Rectal smooth muscle tissue (tissue), 1 donor: ENCODE results near the gene POU2F2.

Experiments used
- H3K27ac ChIP-seq: one replicate; pipeline ENCODE4 v1.7.0; 2013; ENCODE audit warnings: low read depth, low read length, inconsistent platforms
- H3K27me3 ChIP-seq: one replicate; pipeline ENCODE4 v1.7.0; 2013; ENCODE audit warnings: low read length; ENCODE audit not compliant: control insufficient read depth, insufficient read depth
- H3K36me3 ChIP-seq: one replicate; pipeline ENCODE4 v1.7.0; 2013; ENCODE audit warnings: low read length; ENCODE audit not compliant: control insufficient read depth, insufficient read depth
- H3K4me1 ChIP-seq: one replicate; pipeline ENCODE4 v1.7.0; 2013; ENCODE audit warnings: low read length; ENCODE audit not compliant: control insufficient read depth, insufficient read depth
- H3K4me3 ChIP-seq: one replicate; pipeline ENCODE4 v1.7.0; 2013; ENCODE audit warnings: low read length
- H3K9ac ChIP-seq: one replicate; pipeline ENCODE4 v1.7.0; 2013; ENCODE audit warnings: low read length

Gene POU2F2

GRCh38 chr19:42131149-42132029 lies 857 bp downstream of the POU2F2 start:
- Histone ChIP-seq H3K4me1 (no peaks in the 10 kb centered on the region), H3K9ac (peak overlapping the region; percentile 1), H3K27me3 (peaks cover 16% of the 10 kb centered on the region), H3K4me3 (peak overlapping the region; percentile 61), H3K36me3 (no peaks in the 10 kb centered on the region), H3K27ac (no peak overlapping the region)

GRCh38 chr19:42130254-42130573 lies 2.0 kb downstream of the POU2F2 start:
- Histone ChIP-seq H3K36me3 (no peaks in the 10 kb centered on the region), H3K4me1 (no peaks in the 10 kb centered on the region), H3K27me3 (peaks cover 16% of the 10 kb centered on the region), H3K9ac (peak overlapping the region; percentile 1), H3K4me3 (peak overlapping the region; percentile 29), H3K27ac (no peak overlapping the region)

GRCh38 chr19:42129399-42130253 lies 2.6 kb downstream of the POU2F2 start:
- Histone ChIP-seq H3K36me3 (no peaks in the 10 kb centered on the region), H3K4me1 (no peaks in the 10 kb centered on the region), H3K27ac (no peak overlapping the region), H3K27me3 (peaks cover 13% of the 10 kb centered on the region), H3K9ac (peak overlapping the region; percentile 1), H3K4me3 (peak overlapping the region; percentile 29)

GRCh38 chr19:42126574-42126973 lies 5.7 kb downstream of the POU2F2 start:
- Histone ChIP-seq H3K36me3 (no peaks in the 10 kb centered on the region), H3K27me3 (peaks cover 10% of the 10 kb centered on the region), H3K27ac (no peak overlapping the region), H3K9ac (no peak overlapping the region), H3K4me1 (no peaks in the 10 kb centered on the region), H3K4me3 (no peak overlapping the region)

- Histone ChIP-seq H3K9ac (no peak overlapping the region), H3K4me3 (no peak overlapping the region), H3K27ac (no peak overlapping the region), H3K27me3 (peaks cover 6% of the 10 kb centered on the region), H3K36me3 (no peaks in the 10 kb centered on the region), H3K4me1 (no peaks in the 10 kb centered on the region)
These were observed 6.7 kb downstream of the POU2F2 start for GRCh38 chr19:42125536-42125935.

GRCh38 chr19:42124386-42124901 lies 7.8 kb downstream of the POU2F2 start:
- no peaks in the 10 kb centered on the region for H3K36me3 ChIP-seq
- no peak overlapping the region for H3K4me3 ChIP-seq
- H3K27me3 ChIP-seq = peaks cover 4% of the 10 kb centered on the region
- H3K9ac ChIP-seq = no peak overlapping the region
- no peaks in the 10 kb centered on the region for H3K4me1 ChIP-seq
- H3K27ac ChIP-seq = no peak overlapping the region

GRCh38 chr19:42123765-42124164 lies 8.5 kb downstream of the POU2F2 start:
- no peak overlapping the region for H3K4me3 ChIP-seq
- H3K27me3 ChIP-seq = peaks cover 4% of the 10 kb centered on the region
- no peaks in the 10 kb centered on the region for H3K4me1 ChIP-seq
- no peaks in the 10 kb centered on the region for H3K36me3 ChIP-seq
- H3K27ac ChIP-seq = no peak overlapping the region
- H3K9ac ChIP-seq = peak overlapping the region; percentile 16

GRCh38 chr19:42122691-42123607 lies 9.3 kb downstream of the POU2F2 start:
- Histone ChIP-seq H3K4me1 (no peaks in the 10 kb centered on the region), H3K27ac (no peak overlapping the region), H3K9ac (no peak overlapping the region), H3K4me3 (no peak overlapping the region), H3K36me3 (no peaks in the 10 kb centered on the region), H3K27me3 (peaks cover 4% of the 10 kb centered on the region)

GRCh38 chr19:42121656-42122069 lies 10.6 kb downstream of the POU2F2 start:
- H3K27me3 ChIP-seq = peaks cover 4% of the 10 kb centered on the region
- no peak overlapping the region for H3K4me3 ChIP-seq
- H3K9ac ChIP-seq = no peak overlapping the region
- H3K4me1 ChIP-seq = no peaks in the 10 kb centered on the region
- no peak overlapping the region for H3K27ac ChIP-seq
- no peaks in the 10 kb centered on the region for H3K36me3 ChIP-seq

GRCh38 chr19:42121036-42121621 lies 11.1 kb downstream of the POU2F2 start:
- H3K4me1 ChIP-seq = no peaks in the 10 kb centered on the region
- H3K36me3 ChIP-seq = no peaks in the 10 kb centered on the region
- no peak overlapping the region for H3K4me3 ChIP-seq
- H3K9ac ChIP-seq = no peak overlapping the region
- no peak overlapping the region for H3K27ac ChIP-seq
- H3K27me3 ChIP-seq = peaks cover 4% of the 10 kb centered on the region

GRCh38 chr19:42120276-42120980 lies 11.8 kb downstream of the POU2F2 start:
- no peak overlapping the region for H3K4me3 ChIP-seq
- H3K27me3 ChIP-seq = peaks cover 4% of the 10 kb centered on the region
- H3K27ac ChIP-seq = no peak overlapping the region
- H3K4me1 ChIP-seq = no peaks in the 10 kb centered on the region
- H3K9ac ChIP-seq = no peak overlapping the region
- no peaks in the 10 kb centered on the region for H3K36me3 ChIP-seq
